HG02884 (cell line): ENCODE data around the gene ADO.

ENCODE experiments used
- ATAC-seq: cut with Tn5 transposase; IDR thresholded peaks from one replicate; pipeline ENCODE4 v1.9.1; 2021; ENCODE audit warnings: mild to moderate bottlenecking, moderate library complexity; ENCODE audit not compliant: unreplicated experiment

ADO gene

GRCh38 chr10:62817121-62817765 lies 12.7 kb downstream of the ADO start:
- ATAC-seq = peak; percentile 16

DNA sequence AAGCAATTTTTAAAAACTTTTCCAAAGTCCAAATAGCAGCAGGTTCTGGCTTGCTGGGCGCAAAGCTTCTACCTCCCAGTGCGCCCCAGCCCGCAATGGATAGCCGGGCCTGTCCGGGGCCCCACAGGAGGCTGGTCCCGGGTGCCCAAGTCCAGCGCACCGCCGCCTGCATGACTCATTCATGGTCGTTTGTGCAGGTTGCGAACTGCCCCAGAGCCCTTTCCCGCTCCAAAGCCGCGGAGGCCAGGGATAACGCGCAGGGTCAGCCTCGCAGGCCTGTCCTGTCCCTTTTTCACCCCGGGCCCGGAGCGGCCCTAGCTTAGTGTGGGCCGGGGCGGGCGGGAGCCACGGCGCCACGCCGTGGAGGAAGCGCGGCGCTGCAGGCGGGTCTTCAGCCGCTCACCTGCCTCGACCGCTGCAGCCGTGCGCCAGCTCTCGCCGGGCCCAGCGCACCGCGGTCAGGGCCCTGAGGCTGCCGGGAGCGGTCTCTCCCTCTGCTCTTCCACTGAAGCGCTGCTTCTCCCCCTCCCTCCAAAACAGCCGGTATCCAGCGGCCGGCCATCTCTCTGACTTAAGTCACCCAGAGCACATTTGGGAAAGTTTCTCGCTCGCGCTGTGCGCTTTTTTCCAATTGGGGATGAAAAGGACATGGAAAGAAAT lies 13.4 kb downstream of the ADO start:
- peak; percentile 33 for ATAC-seq

GRCh38 chr10:62818426-62819011 lies 14.0 kb downstream of the ADO start:
- no peak for ATAC-seq

DNA sequence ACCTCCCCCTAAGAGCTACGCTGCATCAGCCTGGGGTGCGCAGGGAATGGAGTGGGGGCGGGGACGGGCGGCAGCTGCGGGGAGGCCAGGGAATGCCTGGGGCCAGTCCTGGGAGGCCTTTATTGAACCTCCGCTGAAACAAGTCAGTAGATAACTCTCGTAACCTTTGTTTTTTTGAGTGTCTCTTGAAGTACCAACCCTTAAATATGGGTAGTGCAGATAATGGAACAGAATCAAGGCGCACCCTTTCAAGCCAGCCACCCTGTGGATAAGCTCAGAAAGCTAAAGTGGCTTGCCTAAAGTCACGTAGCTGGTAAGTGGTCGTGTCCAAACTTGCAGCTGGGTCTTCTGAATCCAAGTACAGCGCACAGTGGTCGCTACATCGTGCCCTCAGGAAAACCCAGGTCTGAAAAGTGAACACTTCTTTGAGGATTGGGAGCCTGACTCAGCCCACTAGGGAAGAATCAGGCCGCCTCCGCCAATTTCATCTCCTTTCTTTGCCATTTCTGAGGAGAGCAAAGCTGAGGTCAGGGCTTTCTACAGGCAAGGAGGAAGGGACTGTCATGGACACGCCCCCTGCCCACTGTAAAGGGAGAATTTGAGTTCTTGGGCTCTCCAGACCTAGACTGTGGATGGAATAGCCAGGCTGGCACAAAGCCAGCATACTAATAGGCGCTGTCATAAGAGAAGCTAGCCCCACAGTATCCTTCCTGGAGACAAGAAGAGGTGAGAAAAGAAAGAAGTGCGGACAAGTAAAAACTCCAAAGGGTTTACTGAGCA lies 14.8 kb downstream of the ADO start:
- no peak for ATAC-seq

DNA sequence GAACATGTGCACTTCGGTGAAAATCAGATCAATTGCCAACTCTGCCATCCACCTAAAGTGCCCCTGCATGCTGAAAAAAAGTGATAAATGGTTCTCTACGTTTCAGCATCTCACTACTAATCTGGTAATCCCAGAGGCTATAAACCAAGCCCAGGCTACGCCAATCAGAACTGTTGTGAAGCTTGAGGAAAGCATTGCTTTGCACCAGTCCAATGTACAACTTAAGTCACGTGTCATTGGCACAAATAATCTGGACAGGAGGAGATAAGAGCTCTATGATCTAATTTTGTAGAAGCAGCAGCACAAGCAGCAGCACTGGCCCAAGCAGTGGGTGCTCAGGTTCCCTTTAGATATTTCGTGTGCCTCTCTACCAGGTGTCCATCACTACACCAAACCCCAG lies 16.1 kb downstream of the ADO start:
- ATAC-seq = no peak

DNA sequence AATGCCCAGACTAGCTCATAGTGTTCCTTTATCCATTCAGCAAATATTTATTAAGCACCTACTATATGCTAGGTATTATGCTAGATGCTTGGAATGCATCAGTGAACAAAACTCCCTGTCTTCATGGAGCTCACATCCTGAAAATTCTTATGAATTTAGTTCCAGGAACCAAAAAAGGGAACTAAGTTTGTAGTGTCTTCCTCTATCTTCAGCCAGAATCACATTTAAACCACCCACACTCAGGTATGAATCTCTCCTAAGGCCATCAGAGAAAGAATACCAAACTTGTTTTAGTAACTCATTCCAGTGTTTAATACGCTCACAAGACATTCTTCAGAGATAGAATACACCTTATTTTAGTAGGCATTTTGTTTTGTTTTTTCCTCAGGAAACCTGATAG lies 21.8 kb downstream of the ADO start:
- ATAC-seq = no peak

GRCh38 chr10:62829622-62830021 lies 25.1 kb downstream of the ADO start:
- ATAC-seq = no peak

GRCh38 chr10:62830679-62831078 lies 26.2 kb downstream of the ADO start:
- ATAC-seq = no peak

DNA sequence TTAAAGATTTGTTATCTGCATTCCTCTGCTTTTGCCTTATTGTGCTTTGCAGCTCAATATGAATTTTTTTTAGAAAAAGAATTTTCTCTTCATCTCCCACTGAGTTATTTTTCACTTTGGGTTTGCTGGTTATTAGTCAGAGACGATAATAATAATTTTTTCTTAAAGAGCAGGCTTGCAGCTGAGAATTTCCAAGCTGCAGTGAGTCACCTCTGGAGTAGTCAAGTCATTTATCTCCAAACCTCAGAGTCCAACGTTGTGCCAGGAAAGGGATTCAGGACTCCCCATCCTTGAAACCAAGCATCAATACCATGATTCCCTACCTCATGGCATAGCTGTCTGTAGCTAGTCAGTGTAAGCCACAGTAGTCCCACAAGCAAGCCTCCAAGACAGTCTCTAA lies 26.8 kb downstream of the ADO start:
- ATAC-seq = peak; percentile 78

GRCh38 chr10:62839590-62839989 lies 35.1 kb downstream of the ADO start:
- peak; percentile 53 for ATAC-seq

- peak; percentile 61 for ATAC-seq
Observed at GRCh38 chr10:62842983-62843382, 38.5 kb downstream of the ADO start.

GRCh38 chr10:62843600-62843999 lies 39.1 kb downstream of the ADO start:
- no peak for ATAC-seq

DNA sequence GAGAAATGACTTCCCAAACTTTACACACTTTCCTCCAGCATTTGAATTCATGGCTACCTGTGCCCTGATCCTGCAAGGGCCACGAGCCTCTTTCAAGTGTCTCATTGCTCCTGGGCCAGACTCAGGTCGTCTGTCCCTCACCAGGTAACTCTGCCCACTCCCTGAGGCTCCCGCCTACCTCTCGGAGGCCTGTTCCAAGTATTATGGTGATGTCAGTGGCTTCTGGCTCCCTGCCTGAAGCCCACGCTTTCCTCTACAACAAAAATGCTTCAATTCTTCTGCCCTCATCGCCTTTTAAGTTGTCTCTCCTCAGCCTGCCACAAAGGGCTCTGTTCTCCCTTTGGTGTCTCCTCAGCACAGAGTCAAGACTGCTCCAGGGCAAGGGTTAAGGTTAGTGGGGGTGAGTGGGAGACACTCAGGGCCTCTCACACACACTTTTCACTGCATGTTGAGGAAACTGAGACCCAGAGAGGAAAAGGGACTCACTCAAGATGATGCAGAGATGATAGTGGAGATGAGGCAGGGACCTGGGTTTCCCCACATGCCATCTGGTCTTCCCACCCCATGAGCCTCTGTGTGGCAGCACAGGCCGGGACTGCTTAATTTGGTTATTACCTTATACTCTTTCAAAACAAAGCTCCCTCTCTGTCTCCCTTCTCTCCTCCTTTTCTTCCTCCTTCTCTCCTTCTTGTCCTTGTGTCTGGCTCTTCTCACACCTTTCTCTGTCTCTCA lies 39.9 kb downstream of the ADO start:
- no peak for ATAC-seq

DNA sequence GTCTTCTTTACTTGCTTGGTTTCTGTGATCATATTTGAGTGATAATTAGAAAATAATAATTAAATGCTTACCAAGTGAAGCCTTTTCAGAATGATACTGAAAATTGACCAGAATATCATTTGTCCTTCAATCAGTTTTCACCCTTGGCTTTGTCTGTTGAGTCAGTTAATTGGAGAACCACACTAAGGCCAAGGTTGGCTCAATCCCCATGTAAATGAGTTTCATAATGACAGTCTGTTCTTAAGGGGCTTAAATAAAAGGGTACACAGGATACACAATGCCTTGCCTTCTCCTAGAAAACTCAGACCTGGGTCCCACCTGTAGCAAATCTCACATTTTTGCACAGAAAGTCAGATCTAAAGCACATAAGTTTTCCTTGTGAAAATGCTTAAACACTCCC lies 42.9 kb downstream of the ADO start:
- no peak for ATAC-seq

DNA sequence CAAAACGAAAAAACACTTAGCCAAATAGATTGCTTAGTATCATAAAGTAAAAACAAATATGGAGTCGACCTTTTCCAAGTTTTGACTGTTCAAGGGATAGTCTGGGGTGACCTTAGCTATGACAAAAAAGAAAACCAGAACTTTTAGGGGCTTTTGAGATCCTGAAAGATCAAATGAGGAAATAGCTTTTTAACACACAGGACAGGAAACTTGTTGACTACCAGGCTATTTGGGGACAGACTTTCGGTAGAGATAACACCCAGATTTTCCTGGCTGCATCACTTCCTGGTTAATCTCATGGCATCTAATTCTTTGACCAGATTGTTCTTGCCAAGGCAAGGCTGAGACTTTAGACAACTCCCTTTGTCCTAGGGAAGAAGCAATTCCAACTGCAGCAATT lies 46.1 kb downstream of the ADO start:
- ATAC-seq = no peak

DNA sequence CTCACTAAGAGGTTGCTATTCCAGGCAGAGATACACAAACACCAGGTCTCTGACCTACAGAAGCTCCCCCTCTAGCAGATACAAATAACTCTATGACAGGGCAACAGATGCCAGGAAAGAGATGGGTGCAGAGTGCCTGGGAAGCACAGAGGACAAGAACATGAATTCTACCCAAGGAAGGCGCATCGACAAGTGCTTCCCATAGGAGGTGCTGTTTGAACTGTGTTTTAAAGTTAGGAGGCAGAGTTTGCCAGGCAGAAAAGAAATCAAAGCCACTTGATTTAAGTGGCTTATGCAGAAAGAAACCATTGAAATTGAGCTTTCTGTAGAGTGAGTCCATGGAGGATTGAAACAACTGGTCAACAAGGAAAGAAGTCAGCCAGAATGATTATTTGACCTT lies 46.9 kb downstream of the ADO start:
- ATAC-seq = no peak

DNA sequence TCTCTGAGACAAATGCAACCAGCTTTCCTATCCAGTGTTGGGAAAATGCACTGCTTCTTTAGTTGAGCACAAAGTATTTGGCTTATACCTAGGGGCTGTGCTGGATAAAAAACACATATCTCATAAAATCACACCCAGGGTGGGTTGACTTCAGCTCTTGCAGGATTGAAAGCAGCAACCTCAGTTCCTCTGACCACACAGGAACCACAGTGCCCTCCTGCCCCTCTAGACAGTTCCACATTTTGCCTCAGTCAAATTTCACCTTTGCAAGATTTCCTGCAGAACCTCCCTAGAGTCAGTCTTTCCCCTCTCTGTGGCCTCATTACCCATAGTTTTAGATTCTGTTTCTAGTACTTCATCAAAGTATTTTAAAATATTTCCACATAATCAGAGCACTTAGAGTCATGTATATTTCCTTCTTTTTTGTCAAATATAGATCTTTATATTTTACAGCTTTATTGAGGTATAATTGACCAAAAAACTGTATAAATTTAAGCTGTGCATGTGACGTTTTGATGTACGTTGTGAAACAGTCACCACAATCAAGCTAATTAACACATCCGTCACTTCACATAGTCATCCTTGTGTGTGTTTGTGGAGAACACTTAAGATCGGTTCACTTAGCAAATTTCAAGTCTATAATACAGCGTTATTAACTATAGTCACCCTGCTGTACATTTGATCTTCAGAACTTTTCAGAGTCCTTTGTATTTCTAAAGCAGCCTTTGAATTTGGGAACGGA lies 48.6 kb downstream of the ADO start:
- ATAC-seq = peak; percentile 52

DNA sequence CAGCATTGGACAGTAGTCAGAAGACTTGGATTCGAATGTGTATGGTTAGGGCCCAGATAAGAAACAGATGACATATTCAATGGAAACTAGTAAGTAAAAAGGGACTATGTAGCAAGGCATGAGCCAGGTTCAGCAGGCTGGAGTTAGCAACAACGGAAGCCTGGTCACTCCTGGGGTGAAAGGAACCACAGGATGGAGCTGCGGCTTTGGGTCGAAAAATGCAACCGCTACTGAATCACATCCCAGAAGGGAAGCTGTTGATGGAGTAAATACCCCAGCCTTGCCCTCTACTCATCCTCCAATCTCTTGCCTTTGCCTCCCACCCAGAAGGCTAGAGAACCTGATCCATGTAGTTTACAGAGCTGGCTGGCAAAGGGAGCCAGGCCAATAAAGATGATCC lies 49.2 kb downstream of the ADO start:
- ATAC-seq = no peak

GRCh38 chr10:62856021-62856420 lies 51.5 kb downstream of the ADO start:
- ATAC-seq = no peak
